ENCODE data around the gene SEMA6A.

Gene SEMA6A

GRCh38 chr5:116576053-116576713, 1.6 kb upstream of the SEMA6A start:
- DNase-seq: peak in 1 of 2 donors; percentile 22

- DNase-seq: peak in 1 of 2 donors; percentile 1
These were observed 866 bp upstream of the SEMA6A start for GRCh38 chr5:116575326-116576052.

GRCh38 chr5:116573702-116574366, 789 bp downstream of the SEMA6A start:
- DNase-seq: peak in 1 of 2 donors; percentile 1

DNA sequence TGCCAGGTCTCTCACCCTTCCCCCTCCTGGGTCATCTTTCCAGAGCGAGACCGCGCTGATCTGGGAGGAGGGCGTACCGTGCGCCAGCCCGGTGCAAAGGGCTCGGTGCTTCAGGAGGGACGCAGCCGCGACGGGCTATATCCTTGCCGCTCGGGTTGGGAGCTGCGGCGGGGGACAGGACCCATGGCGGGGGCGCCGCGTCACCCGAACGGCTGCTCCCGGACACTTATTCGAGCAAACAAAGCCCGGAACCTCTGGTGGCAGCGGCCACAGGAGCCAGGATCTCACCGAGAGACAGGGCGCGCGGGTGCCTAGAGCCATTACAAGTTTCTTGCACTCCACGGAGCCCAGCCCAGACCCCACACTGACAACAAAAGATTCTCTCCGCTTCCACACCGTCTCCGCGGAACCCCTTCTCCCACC, 1.3 kb downstream of the SEMA6A start:
- no peak for DNase-seq

DNA sequence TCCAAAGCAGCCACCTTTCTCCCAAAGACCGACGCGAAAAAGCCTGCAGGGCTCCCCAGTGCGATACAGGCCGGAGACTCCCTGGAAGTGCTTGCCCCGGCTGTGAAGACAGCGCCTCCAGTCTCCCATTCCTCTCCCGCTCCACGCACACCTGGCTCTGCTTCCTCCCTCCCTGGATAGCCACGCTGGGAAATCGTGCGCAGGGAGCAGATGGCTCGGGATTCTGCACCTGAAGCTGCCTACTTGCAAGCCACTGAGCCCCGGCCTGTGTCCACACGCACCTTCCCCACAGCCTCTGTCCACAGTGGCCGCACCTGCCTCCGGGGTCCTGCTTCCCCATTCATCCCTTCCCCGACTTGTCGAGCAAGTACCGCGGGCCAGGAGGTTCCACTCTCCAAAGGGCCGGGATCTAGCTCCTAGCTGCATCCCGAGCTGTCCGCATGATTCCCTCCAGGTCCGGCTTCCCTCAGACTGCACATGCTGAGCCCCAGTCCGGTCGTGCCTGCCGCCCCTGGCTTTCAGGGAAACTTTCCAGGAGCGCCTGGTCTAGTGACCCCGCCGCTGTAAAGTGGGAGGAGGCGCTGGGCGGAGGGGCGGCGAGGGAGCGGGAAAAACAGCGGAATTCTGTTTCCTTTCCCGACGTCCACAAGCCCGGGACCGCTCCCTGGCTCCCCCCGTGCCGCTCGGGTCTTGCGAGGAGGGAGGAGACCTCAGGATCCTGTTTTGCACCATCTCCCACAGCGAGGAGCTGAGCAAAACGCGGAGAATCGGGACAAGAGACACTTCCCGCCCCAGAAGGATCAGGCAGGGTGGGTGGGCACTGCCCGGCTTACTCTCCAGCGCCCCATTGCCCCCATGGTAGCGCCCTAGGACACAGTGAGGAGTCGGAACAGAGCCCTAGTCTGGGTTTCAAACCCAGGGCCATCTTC, 2.0 kb downstream of the SEMA6A start:
- DNase-seq: no peak

DNA sequence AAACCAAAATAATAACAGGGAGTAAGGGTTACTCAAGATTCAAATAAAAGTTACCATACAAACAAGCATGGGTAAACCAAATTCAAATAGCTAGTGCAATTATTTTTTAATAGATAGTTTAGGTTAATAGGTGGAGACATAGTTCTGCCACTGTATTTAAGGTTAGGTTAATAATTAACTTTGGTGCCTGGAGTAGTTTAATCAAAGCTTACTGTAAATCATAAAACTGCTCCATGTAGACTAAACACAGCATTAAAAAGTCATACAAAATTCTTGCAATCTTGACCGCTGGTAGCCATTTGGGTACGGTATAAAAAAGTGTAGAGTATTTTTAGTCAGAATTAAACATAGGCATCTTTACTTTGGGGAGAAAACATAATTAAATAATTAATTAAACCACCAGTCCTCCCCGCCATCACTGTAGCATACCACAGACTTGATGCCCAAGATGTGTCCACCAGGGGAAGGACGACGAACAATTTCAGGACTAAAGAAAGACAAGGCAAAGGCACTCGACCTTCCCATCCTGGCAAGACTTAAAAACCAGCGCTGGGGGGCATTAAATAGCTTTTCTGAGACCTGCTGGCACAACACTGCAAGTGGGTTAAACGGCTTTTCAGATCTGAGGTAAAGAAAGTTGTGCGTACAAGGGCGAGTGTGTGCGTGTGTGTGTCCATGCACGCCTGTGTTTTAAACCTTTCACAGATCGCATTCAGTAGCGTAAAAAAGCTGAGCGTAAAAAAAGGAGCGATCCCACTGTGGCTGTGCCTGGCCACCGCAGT, 2.9 kb downstream of the SEMA6A start:
- DNase-seq: no peak

DNA sequence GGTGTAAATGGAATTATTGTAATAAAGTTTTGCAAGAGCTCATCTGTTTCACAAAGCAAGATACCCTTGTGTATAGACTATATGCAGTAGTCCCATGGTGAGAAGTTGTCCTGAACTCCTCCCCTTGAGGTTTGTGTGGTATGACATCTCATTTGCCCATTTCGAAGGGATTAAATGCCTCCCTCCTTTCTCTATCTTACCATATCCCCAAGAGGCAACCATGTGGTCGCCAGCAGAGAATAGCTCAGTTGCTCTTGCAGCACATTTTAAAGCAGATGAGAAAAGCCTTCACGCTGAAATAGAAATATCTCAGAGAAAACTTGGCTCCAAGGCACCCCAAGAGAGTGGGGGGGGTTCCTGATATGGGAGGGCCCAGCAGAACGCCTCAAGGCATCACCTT, 4.6 kb downstream of the SEMA6A start:
- DNase-seq: no peak

- DNase-seq: no peak
These were observed 7.5 kb downstream of the SEMA6A start for GRCh38 chr5:116567106-116567505.

DNA sequence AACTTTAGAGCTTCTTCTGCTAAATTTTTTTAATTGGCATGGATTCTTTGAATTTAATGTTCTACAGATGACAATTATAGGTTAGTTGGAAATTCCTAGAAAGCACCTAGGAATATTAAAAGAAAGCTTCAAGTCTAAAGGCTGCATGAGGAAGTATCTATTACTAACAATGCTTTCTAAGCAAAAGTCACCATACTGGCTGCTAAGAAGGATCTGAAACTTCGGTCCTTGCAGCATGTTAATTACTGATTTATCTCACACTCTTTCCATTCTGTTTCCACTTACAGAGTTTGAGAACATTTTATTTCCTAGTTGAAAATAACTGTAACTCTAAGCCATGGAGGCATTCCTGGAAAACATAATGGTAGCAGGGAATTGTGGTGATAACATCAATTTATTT, 8.4 kb downstream of the SEMA6A start:
- DNase-seq: no peak

GRCh38 chr5:116564756-116565490, 9.7 kb downstream of the SEMA6A start:
- no peak for DNase-seq

DNA sequence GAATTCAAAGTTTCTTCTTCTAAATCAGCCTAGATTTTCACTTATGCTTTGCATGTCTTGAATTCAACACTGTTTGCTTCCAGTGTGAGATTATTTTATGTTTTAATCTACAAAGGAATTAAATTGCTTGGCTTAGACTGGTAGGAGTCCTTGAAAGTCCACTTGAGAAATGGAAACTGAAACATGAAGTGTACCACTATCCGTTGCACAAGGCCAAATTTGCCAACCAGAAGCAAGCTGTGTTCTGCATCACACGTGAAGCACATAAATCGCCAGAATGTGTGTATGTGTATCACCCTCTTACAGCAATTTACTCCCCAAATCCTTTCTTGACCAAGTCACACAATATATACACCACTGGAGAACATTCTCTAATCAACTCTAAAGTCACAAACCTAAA, 10.3 kb downstream of the SEMA6A start:
- peak in 1 of 2 donors; percentile 4 for DNase-seq

GRCh38 chr5:116563736-116564308, 10.8 kb downstream of the SEMA6A start:
- DNase-seq: no peak

- no peak for DNase-seq
These were observed 12.0 kb downstream of the SEMA6A start for GRCh38 chr5:116562669-116563068.

DNA sequence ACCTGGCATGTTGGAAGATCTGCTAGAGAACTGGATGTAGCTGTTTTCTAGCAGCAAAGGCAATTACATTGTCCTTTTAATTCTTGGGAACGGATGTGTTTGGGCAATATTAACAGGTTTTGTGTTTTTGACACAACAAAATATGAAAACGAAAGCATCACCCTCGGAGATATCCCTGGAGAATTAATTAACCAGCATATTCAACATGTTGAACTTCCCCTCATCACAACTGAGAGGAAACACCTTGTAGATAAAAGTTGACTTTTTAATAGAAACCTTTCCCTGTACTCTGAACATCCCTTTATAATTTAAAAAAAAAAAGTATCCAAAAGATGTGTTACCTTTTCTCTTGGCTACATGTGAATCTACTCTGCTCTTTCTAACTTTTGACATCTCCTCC, 13.0 kb downstream of the SEMA6A start:
- no peak for DNase-seq

- no peak for DNase-seq
These were observed 14.9 kb downstream of the SEMA6A start for GRCh38 chr5:116559673-116560164.

- no peak for DNase-seq
These were observed 15.4 kb downstream of the SEMA6A start for GRCh38 chr5:116559239-116559638.

- peak in 1 of 2 donors; percentile 5 for DNase-seq
These were observed 16.9 kb downstream of the SEMA6A start for GRCh38 chr5:116557669-116558271.

DNA sequence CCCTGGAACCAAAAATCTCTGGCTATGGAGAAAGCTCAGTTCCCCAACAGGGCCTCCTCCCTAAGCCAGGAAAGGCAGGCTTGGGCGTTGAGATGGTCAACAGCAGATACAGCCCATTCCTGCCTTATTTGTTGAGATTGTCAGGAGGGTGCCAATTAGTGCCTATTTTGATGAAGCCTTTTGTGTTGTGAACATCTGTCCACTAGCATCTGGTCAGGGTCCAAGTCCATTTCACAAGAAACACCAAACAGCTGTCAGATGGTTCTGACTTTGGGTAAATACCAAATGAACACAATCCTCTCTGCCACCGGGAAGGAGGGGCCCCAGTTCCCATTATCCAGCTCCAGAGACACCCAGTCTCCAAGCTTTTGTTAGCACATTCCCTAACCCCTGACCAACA, 19.9 kb downstream of the SEMA6A start:
- DNase-seq: no peak

DNA sequence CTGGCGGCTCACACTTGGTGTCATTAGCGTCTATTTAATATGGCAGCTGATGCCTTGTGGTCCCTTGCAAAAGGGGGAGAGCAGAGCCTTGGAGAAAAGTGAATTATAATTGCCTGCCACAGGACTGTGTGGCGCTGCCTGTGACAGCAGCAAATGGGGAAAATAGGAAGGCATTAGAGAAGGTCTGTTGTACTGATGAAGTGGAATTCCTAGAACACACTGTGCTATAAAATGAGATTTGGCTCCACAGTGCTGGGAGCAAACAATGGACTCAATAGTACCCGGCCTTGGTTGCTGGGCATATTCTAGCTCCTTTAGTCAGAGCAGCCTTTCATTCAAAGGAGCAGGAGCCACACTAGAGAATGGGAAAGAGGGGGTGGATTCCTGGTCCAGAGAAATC, 21.3 kb downstream of the SEMA6A start:
- no peak for DNase-seq

- no peak for DNase-seq
These were observed 24.5 kb downstream of the SEMA6A start for GRCh38 chr5:116550082-116550481.

Measured in inflammatory macrophage treated with lipopolysaccharide for 1 hour (primary cell).